GM19043 (cell line): Measurements from ENCODE around the gene MS4A14.
"Not testable (repeated sequence)": the region's sequence is repeated elsewhere in the genome, so short reads cannot be mapped to it uniquely, and the experiment has no call there.

Source experiments
- ATAC-seq: cut with Tn5 transposase; IDR thresholded peaks from one replicate; pipeline ENCODE4 v1.9.1; 2021; ENCODE audit warnings: low read depth; ENCODE audit not compliant: unreplicated experiment

The MS4A14 gene

GRCh38 chr11:60378354-60378753, 17.9 kb upstream of the MS4A14 start, which contains the start of gene MS4A7:
Gene MS4A7 (plus strand): TSS chr11:60378532. CDS start chr11:60383142, 4,610 bp downstream.
- ATAC-seq = peak; percentile 95

- peak; percentile 89 for ATAC-seq
Measured at GRCh38 chr11:60389279-60389910, 6.9 kb upstream of the MS4A14 start.

- ATAC-seq = no peak
Measured at GRCh38 chr11:60390419-60390818, 5.8 kb upstream of the MS4A14 start.

- no peak for ATAC-seq
Measured at GRCh38 chr11:60392361-60392760, 3.9 kb upstream of the MS4A14 start.

GRCh38 chr11:60393016-60393415, 3.2 kb upstream of the MS4A14 start:
- no peak for ATAC-seq

- no peak for ATAC-seq
Measured at GRCh38 chr11:60394666-60395380, 1.4 kb upstream of the MS4A14 start.

- ATAC-seq = peak; percentile 68
Measured at GRCh38 chr11:60396799-60397198, 540 bp downstream of the MS4A14 start.

- no peak for ATAC-seq
Measured at GRCh38 chr11:60420015-60420414, 23.8 kb downstream of the MS4A14 start.

GRCh38 chr11:60422609-60423008, 26.4 kb downstream of the MS4A14 start:
- ATAC-seq = no peak

GRCh38 chr11:60428517-60428916, 32.3 kb downstream of the MS4A14 start:
- ATAC-seq = no peak

- no peak for ATAC-seq
Measured at GRCh38 chr11:60429272-60429671, 33.0 kb downstream of the MS4A14 start, which contains the start of gene MS4A5. Gene MS4A5 (plus strand): TSS chr11:60429572. CDS start chr11:60429675, 103 bp downstream.

- ATAC-seq = no peak
Measured at GRCh38 chr11:60431251-60431650, 35.0 kb downstream of the MS4A14 start.

- ATAC-seq = no peak
Measured at GRCh38 chr11:60433401-60433800, 37.1 kb downstream of the MS4A14 start.

GRCh38 chr11:60447070-60447469, 50.8 kb downstream of the MS4A14 start:
- no peak for ATAC-seq

- no peak for ATAC-seq
Measured at GRCh38 chr11:60447846-60448245, 51.6 kb downstream of the MS4A14 start.

GRCh38 chr11:60451185-60451584, 54.9 kb downstream of the MS4A14 start:
- ATAC-seq = not testable (repeated sequence)

- no peak for ATAC-seq
Measured at GRCh38 chr11:60454212-60454611, 58.0 kb downstream of the MS4A14 start.

- ATAC-seq = peak; percentile 81
Measured at GRCh38 chr11:60455531-60456042, 59.3 kb downstream of the MS4A14 start, which contains the start of gene MS4A1. Gene MS4A1 (plus strand): TSS chr11:60455847. CDS start chr11:60462375, 6,528 bp downstream.

GRCh38 chr11:60457576-60457975, 61.3 kb downstream of the MS4A14 start:
- ATAC-seq = peak; percentile 33

- no peak for ATAC-seq
Measured at GRCh38 chr11:60459345-60459744, 63.1 kb downstream of the MS4A14 start.
